CD4-positive, alpha-beta T cell treated with Interferon gamma for 1 hour (primary cell): Measurements from ENCODE around the gene CYP2S1.
"Not testable (repeated sequence)": the region's sequence is repeated elsewhere in the genome, so short reads cannot be mapped to it uniquely, and the experiment has no call there.

Experiments
- DNase-seq: peaks from one replicate; pipeline ENCODE4 v3.0.0-alpha.2; 2020

Gene CYP2S1, protein sequence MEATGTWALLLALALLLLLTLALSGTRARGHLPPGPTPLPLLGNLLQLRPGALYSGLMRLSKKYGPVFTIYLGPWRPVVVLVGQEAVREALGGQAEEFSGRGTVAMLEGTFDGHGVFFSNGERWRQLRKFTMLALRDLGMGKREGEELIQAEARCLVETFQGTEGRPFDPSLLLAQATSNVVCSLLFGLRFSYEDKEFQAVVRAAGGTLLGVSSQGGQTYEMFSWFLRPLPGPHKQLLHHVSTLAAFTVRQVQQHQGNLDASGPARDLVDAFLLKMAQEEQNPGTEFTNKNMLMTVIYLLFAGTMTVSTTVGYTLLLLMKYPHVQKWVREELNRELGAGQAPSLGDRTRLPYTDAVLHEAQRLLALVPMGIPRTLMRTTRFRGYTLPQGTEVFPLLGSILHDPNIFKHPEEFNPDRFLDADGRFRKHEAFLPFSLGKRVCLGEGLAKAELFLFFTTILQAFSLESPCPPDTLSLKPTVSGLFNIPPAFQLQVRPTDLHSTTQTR

GRCh38 chr19:41192574-41193429 lies at the start of gene CYP2S1:
TSS of gene CYP2S1 (plus strand) at chr19:41193219. CDS start at chr19:41193265, 46 bp downstream.
- DNase-seq, result no peak

GRCh38 chr19:41144403-41144802 lies 48.6 kb upstream of the CYP2S1 start:
- DNase-seq, result peak; percentile 83

- DNase-seq, result no peak
Observed at GRCh38 chr19:41149831-41150230, 43.2 kb upstream of the CYP2S1 start.

- DNase-seq, result not testable (repeated sequence)
Observed at GRCh38 chr19:41150986-41151385, 42.0 kb upstream of the CYP2S1 start.

DNA sequence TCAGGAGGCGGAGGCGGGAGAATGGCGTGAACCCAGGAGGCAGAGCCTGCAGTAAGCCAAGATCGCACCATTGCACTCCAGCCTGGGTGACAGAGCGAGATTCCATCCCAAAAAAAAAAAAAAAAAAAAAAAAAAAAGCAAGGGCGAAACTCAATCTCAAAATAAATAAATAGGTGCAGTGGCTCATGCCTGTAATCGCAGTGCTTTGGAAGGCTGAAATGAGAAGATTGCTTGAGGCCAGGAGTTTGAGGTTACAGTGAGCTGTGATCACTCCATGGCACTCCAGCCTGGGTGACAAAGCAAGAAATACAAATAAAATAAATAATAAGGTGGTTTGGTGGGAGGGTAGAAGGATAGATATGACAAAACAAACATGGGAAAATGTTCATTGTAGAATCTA lies 39.0 kb upstream of the CYP2S1 start:
- no peak for DNase-seq

DNA sequence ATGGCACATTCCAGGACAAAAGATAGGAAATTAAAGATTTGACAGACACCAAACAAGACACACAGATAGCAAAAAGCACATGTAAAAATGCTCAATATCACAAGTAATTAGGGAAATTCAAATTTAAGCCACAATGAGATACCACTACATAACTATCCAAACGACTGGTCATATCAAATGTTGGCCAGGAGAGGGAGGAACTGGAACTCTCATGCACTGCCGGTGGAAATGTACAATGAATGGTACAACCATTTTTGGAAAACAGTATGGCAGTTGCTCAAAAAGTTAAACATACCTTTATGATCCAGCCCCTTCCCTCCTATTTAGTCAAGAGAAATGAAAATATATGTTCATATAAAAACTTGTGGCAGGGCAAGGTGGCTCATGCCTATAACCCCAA lies 36.8 kb upstream of the CYP2S1 start:
- DNase-seq, result no peak

- DNase-seq, result no peak
Observed at GRCh38 chr19:41159881-41160280, 33.1 kb upstream of the CYP2S1 start.

DNA sequence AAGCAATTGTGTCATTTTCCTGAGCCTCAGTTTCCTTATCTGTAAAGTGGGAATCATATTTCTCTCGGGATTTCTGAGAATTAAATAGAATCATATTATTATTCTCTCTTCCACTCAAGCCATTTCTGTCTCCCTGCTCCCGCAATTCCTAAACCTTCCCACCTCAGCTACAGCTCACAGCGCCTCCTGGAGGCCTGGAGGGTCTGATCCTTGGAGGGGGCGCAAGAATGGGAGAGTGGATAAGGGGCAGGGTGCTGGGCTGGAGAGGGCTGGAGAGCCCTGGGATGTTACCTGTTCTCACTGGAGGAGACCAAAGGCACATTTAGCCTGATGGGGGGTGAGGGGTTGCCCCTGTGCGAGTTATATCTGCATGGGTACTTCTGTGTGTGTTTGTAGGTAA lies 31.1 kb upstream of the CYP2S1 start:
- no peak for DNase-seq

DNA sequence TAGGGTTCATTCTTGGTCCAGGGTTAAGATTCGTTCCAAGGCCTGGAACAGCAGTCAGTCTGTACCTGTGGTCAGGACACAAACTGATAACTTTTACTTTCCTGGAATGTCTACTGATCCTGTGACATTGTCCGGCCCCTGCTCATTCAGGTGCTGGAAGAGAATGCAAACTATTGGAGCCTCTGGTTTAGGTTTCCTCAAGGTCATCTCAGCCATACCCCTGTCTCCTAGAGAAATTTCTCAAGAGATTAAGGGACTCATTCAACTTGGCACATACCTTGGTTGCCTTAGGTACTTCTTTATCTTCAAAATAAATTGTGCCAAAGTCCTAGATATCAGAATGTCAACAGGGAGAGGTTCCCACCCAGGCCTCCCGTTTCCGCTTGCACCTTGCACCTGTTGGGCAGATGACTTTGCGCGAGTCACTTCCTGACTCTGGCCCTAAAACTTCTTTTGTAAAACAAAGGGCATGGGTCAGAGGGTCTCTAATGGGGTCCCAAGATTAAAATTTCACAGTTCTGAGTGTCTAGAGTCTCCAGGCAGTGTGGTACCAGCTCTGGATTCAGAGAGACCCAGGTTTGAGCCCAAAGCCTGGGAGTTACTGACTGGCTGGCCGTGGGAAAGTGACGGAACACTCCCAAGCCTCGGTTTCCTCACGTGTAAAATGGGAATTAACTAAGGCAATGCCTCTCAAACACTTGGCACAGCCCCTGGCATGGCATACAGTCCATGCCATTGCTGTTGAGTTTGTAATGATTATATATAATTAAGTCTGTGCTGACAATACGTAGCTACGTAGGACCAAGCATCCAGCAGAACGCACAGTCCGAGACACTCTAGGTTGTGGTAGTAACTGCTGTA lies 25.8 kb upstream of the CYP2S1 start:
- DNase-seq, result no peak

DNA sequence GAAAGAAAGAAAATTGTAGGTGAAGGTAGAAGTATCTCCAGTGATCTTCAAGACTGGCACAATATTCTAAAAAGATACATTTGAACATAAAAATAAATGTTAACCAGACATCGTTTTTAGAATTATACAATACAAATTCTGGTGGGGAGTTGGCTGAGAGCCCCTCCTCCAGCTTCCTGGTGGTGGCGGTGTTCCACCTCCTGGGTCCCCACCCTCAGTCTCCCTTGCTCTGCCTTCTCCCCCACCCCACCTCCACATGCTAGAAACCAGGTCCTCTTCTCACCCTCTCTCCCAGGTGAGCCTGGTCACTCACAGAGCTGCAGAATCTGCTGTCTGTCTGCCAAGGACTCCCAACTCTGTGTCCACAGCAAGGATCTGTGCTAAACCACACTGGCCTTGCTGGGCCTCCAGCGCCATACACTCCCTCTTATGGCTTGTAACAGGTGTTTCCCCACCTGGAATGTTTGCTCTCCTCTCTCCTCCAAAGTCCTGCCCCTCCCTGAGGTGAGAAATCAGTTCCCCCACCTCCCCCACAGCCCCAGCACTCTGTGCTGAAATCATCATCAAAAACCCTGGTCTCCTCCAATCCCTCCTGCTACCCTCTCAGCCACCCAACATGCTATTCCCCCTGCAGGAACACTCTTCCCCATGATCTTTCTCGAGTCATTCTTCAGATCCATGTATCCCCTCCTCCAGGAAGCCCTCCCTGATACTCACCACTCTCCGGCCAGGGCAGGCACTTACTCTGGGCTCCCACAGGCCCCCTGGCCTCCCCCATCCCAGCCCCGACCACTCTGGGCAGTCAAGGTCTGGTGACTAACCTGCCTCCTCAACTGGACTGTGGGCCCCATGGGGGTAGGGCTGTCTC lies 20.5 kb upstream of the CYP2S1 start:
- no peak for DNase-seq

DNA sequence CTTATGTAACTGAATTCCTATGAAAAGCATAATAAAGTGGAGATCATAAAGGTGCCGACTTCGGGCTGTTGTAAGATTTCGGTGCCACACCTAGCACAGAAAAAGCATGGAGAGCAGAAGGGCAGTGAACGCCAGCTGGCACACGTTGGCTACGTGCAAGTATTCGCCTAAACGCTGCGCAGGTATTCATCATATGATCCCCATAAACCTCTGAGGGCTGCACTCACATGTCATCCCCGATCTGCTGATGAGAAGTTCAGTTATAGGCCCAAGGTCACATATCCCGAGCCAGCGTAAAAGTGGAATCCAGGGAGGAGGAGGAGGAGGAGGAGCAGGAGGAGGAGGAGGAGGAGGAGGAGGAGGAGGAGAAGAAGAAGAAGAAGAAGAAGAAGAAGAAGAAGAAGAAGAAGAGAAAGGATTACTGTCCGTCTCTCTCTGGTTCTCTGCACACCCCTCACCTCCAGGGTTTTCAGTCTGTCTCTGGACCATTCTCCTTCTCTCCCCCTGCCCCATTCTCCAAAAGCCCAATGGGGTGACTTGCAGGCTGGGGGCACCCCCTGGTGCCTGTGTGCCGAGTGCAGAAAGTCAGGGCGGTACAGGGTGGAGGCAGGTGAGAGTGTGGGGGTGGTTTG lies 18.6 kb upstream of the CYP2S1 start:
- DNase-seq, result no peak

DNA sequence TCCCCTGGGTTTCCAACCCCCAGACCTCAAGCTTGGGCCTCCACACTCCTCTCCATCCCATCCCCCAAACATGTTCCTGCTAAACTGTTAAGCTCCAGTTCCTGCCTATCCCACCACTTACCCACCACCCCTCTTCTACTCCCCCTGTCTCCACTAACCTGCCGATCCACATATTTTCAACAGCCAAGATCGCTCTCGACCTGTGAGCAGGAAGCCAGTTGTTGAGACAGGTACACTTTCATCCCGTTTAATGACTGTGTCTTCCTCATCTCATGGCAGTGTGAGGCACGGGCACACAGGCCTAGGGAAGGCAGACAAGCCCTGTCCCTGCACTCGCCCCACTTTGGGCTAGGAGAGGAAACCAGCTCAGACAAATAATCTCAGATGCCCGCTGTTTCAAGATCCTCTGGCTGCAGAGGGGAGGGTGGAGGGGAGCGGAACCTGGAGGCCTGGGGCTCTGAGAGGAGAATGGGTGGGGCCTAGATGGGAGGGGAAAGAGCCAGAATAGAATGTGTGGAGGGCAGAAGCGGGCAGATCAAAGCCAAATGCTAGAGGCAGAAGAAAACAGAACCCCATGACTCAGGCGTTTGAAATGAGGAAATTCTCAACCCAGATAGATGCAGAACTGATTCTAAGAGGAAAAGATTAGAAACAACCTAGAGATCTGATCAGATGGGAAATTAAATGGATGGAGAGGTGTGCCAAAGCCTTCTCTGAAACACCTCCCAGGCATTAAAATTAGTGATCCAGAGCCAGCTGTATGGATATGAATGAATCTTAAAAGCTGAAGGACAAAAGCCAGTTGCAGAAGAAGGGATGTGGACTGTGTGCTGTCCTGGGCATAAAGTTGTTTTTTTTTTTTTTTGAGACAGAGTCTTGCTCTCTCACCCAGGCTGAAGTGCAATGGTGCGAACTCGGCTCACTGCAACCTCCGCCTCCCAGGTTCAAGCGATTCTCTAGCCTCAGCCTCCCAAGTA lies 16.9 kb upstream of the CYP2S1 start:
- DNase-seq, result peak; percentile 65

DNA sequence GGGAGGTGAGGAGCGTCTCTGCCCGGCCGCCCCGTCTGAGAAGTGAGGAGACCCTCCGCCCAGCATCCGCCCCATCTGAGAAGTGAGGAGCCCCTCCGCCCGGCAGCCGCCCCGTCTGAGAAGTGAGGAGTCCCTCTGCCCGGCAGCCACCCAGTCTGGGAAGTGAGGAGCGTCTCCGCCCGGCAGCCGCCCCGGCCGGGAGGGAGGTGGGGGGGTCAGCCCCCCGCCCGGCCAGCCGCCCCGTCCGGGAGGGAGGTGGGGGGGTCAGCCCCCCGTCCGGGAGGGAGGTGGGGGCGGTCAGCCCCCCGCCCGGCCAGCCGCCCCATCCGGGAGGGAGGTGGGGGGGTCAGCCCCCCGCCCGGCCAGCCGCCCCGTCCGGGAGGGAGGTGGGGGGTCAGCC lies 12.8 kb upstream of the CYP2S1 start:
- not testable (repeated sequence) for DNase-seq

DNA sequence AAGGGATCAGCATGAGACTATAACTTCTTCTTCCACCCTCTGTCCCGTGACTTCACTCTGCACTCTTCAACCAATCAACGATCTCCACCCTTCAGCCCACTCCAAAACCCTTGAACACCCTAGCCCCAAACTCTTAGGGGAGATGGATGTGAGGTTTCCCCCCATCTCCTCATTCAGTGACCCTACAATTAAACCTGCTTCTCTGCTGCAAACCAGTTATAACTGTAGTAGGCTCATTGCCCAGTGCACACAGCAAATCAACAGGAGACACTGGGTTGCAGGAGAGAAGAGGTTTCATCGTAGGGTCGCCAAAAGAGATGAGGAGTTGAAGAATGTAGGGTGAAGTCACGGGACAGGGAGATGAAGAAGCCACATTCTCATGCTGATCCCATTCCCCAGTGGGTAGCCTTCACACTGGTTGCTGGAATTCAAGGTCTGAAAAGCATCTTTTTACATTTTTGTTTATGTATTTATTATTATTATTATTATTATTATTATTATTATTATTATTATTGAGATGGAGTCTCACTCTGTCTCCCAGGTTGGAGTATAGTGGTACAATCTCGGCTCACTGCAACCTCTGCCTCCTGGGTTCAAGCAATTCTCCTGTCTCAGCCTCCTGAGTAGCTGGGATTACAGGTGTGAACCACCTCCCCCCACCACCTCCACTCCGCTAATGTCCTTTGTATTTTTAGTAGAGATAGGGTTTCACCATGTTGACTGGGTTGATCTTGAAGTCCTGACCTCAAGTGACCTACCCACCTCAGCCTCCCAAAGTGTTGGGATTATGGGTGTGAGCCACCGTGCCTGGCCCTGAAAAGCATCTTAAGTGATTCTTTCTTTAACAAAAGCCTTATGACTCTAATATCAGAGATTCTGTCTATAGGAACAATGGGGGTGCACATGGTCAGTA lies 5.8 kb upstream of the CYP2S1 start:
- DNase-seq, result no peak

GRCh38 chr19:41187884-41188279 lies 5.1 kb upstream of the CYP2S1 start:
- no peak for DNase-seq

DNA sequence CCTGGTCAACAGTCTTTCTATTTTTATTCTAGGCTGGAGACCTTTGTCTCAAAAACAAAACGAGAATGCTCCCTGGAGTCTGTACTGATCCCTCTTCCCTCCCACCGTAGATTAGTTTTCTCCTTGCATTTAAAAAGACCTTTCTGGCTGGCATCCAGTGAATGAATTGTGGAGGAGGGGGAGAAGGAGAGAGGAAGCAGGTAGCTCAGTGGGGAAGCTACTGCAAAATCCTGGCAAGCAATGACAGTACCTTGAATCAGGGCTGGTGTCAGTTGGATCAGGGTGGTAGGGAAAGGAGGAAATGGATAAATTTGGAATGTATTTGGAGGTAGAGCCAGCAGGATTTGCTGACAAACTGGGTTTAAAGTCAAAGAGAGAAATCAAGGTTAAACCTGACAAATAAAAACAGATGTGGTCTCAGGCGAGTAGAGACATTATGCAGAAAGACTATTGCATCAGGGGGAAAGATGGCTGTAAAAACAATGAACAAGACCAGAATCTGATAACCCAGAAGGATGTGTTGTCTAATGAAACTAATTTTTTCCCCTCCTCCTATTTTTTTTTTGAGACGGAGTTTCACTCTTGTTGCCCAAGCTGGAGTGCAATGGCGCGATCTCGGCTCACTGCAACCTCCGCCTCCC lies 3.5 kb upstream of the CYP2S1 start:
- DNase-seq, result no peak

- DNase-seq, result no peak
Observed at GRCh38 chr19:41193430-41194156, 574 bp downstream of the CYP2S1 start.

GRCh38 chr19:41194157-41194552 lies 1.1 kb downstream of the CYP2S1 start:
- DNase-seq, result no peak
